B cell (primary cell): ENCODE measurements around the gene MGMT. TPM values are rescaled to one million over a fixed set of nuclear protein-coding genes. Genes with fewer than 3 reads are reported as not detected.

Source experiments
- ATAC-seq: fragments of 200-7000 bp; cut with Tn5 transposase; one replicate; pipeline ENCODE4 v1.10.0; 2021; ENCODE audit warnings: low read depth, mild to moderate bottlenecking, moderate number of reproducible peaks, moderate library complexity
- CTCF ChIA-PET: fragments of 350-600 bp; sonication (Branson Sonifier 250); formaldehyde crosslinking; loops from one replicate; lab custom pipeline; 2021; ENCODE audit warnings: antibody characterized with exemption, inconsistent platforms; lab: Charles Lee
- POLR2A ChIA-PET: fragments of 350-600 bp; sonication (Branson Sonifier 250); formaldehyde crosslinking; loops from one replicate; lab custom pipeline; 2021; ENCODE audit warnings: antibody characterized with exemption; lab: Charles Lee
- DNase-seq: peaks from one replicate; pipeline ENCODE4 v3.0.0; 2013
- H2AFZ ChIP-seq: 2 replicates; pipeline ENCODE4 v1.6.1; 2012; ENCODE audit warnings: mild to moderate bottlenecking, low read depth, low read length; ENCODE audit not compliant: insufficient read depth, poor library complexity, severe bottlenecking
- H3K27ac ChIP-seq, 2 donors: 1 replicate in 1 of 2; 2 replicates in 1 of 2; pipeline ENCODE4 v1.5.1; 2012 to 2013; ENCODE audit warnings: low read length in 2 of 2, mild to moderate bottlenecking in 2 of 2, moderate library complexity in 1 of 2
- H3K27me3 ChIP-seq, 4 experiments: fragments of 200-600 bp in 1 of 4; sonication (generic) in 1 of 4; replicated peaks in 1 of 4; 1 replicate in 2 of 4; 2 replicates in 2 of 4; pipeline versions ENCODE4 v1.6.1 to v1.7.0; 2013 to 2016; ENCODE audit warnings: low read length in 3 of 4, mild to moderate bottlenecking in 2 of 4, mixed read lengths in 1 of 4, moderate library complexity in 1 of 4; ENCODE audit not compliant: insufficient read depth in 4 of 4, control insufficient read depth in 3 of 4; ENCODE audit errors: control extremely low read depth in 1 of 4
- H3K36me3 ChIP-seq, 2 experiments: replicated peaks in 1 of 2; 1 replicate in 1 of 2; 2 replicates in 1 of 2; pipeline versions ENCODE4 v1.6.1 to v1.7.1; 2013; ENCODE audit warnings: low read length in 1 of 2; ENCODE audit not compliant: insufficient read depth in 2 of 2, control insufficient read depth in 1 of 2; ENCODE audit errors: control extremely low read depth in 1 of 2, extremely low read depth in 1 of 2
- H3K4me1 ChIP-seq, 2 donors: fragments of 200-600 bp in 1 of 2; sonication (generic) in 1 of 2; 1 replicate in 1 of 2; 2 replicates in 1 of 2; pipeline versions ENCODE4 v1.5.1 to v1.6.1; 2013 to 2017; ENCODE audit warnings: low read length in 2 of 2; ENCODE audit not compliant: control insufficient read depth in 2 of 2, insufficient read depth in 2 of 2
- H3K4me2 ChIP-seq: replicated peaks from 2 replicates; pipeline ENCODE3; 2012; ENCODE audit warnings: mild to moderate bottlenecking, low read depth, low read length; ENCODE audit not compliant: poor library complexity, severe bottlenecking
- H3K4me3 ChIP-seq, 5 experiments: fragments of 200-600 bp in 1 of 5; sonication (generic) in 1 of 5; 1 replicate in 3 of 5; 2 replicates in 2 of 5; pipeline versions ENCODE4 v1.5.1 to v1.7.0; 2011 to 2016; ENCODE audit warnings: low read length in 4 of 5, mild to moderate bottlenecking in 4 of 5, low read depth in 2 of 5, control low read depth in 1 of 5, moderate library complexity in 1 of 5; ENCODE audit not compliant: insufficient read depth in 1 of 5; ENCODE audit errors: control extremely low read depth in 1 of 5, extremely low read depth in 1 of 5
- H3K79me2 ChIP-seq: fragments of 200-600 bp; sonication (generic); one replicate; pipeline ENCODE4 v1.6.0; 2016; ENCODE audit warnings: low read length; ENCODE audit not compliant: control insufficient read depth, insufficient read depth
- H3K9ac ChIP-seq: fragments of 200-600 bp; sonication (generic); 2 replicates; pipeline ENCODE4 v1.6.1; 2017; ENCODE audit warnings: mild to moderate bottlenecking, low read length, moderate library complexity
- H3K9me3 ChIP-seq, 3 donors: one replicate each; pipeline versions ENCODE4 v1.6.1 to v1.7.1; 2013; ENCODE audit warnings: low read length in 2 of 3; ENCODE audit not compliant: control insufficient read depth in 2 of 3, insufficient read depth in 1 of 3; ENCODE audit errors: control extremely low read depth in 1 of 3
- H4K20me1 ChIP-seq: 2 replicates; pipeline ENCODE4 v1.6.0; 2012; ENCODE audit warnings: mild to moderate bottlenecking, low read length; ENCODE audit not compliant: insufficient read depth, control insufficient read depth, poor library complexity, severe bottlenecking
- H3K27ac Mint-ChIP-seq: one replicate; pipeline ENCODE4 v1.8.0; 2021; ENCODE audit warnings: mixed read lengths
- H3K27me3 Mint-ChIP-seq: one replicate; pipeline ENCODE4 v1.8.0; 2021; ENCODE audit warnings: mixed read lengths
- H3K4me1 Mint-ChIP-seq: one replicate; pipeline ENCODE4 v1.8.0; 2021; ENCODE audit warnings: mixed read lengths
- H3K4me3 Mint-ChIP-seq: one replicate; pipeline ENCODE4 v1.8.0; 2021; ENCODE audit warnings: mixed read lengths
- H3K9me3 Mint-ChIP-seq: one replicate; pipeline ENCODE4 v1.8.0; 2022; ENCODE audit warnings: mixed read lengths; ENCODE audit not compliant: insufficient read depth
- EZH2 ChIP-seq: IDR thresholded peaks from 2 replicates; pipeline ENCODE4 v1.6.1; 2012; ENCODE audit warnings: borderline replicate concordance, low read depth, mild to moderate bottlenecking, moderate library complexity, low read length; ENCODE audit not compliant: insufficient read depth, poor library complexity, severe bottlenecking
- WGBS: methylation state at CpG from one replicate; pipeline ENCODE4 v1.1.5; 2013; ENCODE audit warnings: missing lambda C conversion rate; ENCODE audit not compliant: insufficient coverage; 5-methylcytosine and 5-hydroxymethylcytosine counted together
- intact Hi-C: fragments of 100-400 bp; cut with micrococcal nuclease; formaldehyde crosslinking; loops from one replicate; pipeline ENCODE4 v1.10.0; 2022
- polyA plus RNA-seq: library from polyadenylated mRNA; depleted of rRNA; stranded (reverse); fragments of >200 nt; gene quantifications from 2 replicates; pipeline ENCODE4 v1.2.3, GENCODE V29; 2012
- total RNA-seq, 2 donors: library from RNA; stranded (reverse); fragments of 120-200 nt in 1 of 2; gene quantifications; 1 replicate in 1 of 2; 2 replicates in 1 of 2; pipeline versions ENCODE4 v1.2.3 to v1.2.4, GENCODE V29; 2013 to 2022
- TF ChIP-seq, protein P1 (sequence below): fragments of 200-600 bp; IDR thresholded peaks from one replicate; pipeline ENCODE4 v1.8.0; 2022; ENCODE audit warnings: antibody characterized with exemption, mild to moderate bottlenecking

MGMT gene
- total and polyA plus RNA-seq, 2 donors (not counting 1 experiment from before 2014, with no cell fraction given) = 16.6 to 87.7 TPM

DNA sequence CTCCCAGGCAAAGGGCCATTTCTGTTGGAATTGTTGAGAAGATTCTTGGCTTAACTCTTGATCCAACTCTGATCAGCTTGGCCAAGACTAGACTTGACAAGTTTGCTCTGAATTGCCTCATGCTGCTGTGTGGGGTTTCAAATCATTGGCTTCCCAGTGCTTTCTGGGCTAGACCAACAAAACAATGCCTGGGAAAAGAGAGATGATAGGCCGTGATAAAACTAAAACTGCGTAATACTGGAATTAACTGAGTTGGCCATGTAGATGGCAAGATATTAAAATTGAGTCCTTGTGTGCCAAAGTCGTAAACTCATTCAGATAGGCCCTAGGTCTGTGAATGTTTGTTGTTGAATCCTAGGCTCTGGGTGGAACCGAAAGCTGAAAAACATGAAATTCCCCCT is 222.6 kb downstream of the MGMT start:
- Mint-ChIP-seq H3K4me1 (no peaks in the 10 kb centered on the region), H3K27ac (no peak overlapping the region), H3K4me3 (no peak overlapping the region), H3K27me3 (no peaks in the 10 kb centered on the region), H3K9me3 (no peaks in the 10 kb centered on the region)
- no peaks in the 10 kb centered on the region for H3K79me2 ChIP-seq
- POLR2A ChIA-PET = no interaction called here
- 100% methylated on average over 2 of the region's 4 CpGs for WGBS
- CTCF ChIA-PET = no interaction called here
- DNase-seq (no peak), ATAC-seq (no peak)
- no peak for TF ChIP-seq EZH2
- TF ChIP-seq, protein P1, sequence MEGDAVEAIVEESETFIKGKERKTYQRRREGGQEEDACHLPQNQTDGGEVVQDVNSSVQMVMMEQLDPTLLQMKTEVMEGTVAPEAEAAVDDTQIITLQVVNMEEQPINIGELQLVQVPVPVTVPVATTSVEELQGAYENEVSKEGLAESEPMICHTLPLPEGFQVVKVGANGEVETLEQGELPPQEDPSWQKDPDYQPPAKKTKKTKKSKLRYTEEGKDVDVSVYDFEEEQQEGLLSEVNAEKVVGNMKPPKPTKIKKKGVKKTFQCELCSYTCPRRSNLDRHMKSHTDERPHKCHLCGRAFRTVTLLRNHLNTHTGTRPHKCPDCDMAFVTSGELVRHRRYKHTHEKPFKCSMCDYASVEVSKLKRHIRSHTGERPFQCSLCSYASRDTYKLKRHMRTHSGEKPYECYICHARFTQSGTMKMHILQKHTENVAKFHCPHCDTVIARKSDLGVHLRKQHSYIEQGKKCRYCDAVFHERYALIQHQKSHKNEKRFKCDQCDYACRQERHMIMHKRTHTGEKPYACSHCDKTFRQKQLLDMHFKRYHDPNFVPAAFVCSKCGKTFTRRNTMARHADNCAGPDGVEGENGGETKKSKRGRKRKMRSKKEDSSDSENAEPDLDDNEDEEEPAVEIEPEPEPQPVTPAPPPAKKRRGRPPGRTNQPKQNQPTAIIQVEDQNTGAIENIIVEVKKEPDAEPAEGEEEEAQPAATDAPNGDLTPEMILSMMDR = no peak
- H2AFZ ChIP-seq = no peak overlapping the region
- H3K4me3 ChIP-seq = no peak overlapping the region
- H3K4me2 ChIP-seq = no peak overlapping the region
- peaks cover 0 to 7% (median 0%) of the 10 kb centered on the region in 3 donors for H3K9me3 ChIP-seq
- no peaks in the 10 kb centered on the region for H3K27me3 ChIP-seq
- H3K27ac ChIP-seq = no peak overlapping the region
- no peaks in the 10 kb centered on the region for H3K4me1 ChIP-seq
- intact Hi-C loops = no loop called here
- peaks cover 10% of the 10 kb centered on the region for H4K20me1 ChIP-seq
- no peaks in the 10 kb centered on the region for H3K36me3 ChIP-seq
- H3K9ac ChIP-seq = no peak overlapping the region

DNA sequence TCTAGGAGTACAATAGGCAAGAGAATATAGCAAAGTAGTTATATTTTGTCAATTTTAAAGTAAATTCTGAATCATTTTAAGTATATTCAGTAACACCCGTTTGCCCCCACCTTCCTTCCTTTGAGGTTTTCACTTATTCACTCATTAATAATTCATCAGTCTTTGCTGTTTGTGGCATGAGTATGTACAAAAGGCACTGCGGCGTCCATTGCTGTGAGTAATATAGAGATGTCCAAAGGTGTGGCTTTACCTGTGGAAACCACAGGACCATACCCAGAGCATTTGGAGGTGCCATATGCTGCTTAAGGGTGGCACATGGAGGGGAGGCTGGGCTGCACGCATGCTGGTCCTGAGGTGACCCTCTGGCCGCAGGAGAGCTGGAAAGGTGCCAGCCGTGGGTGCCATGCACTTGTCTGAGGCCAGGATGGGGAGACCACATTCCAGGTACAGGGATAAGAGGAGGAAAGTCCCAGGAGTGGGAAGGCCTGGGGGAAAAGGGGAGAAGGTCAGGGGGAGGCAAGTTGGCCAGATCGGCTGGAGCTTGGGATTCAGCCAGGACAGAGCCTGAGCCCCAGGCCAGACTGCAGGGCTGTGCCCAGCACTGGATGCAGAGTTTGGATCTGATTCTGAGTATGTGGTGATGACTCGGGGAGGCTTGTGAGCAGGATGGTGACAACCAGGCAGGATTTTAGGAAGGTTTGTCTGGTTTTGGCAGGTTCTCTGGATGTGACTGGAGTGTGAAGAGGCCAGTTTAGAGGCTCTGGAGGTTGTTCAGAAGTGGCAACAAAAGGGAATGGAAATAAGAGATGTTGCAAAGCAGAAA is 223.4 kb downstream of the MGMT start:
- H3K9me3 ChIP-seq = peaks cover 0 to 7% (median 0%) of the 10 kb centered on the region in 3 donors
- ChIA-PET CTCF (no interaction called here), POLR2A (interaction anchor here (1.6 kb wide), 1 partner anchor 11 kb away, joined by 3 read pairs; no protein-coding TSS in a partner anchor)
- H3K27me3 ChIP-seq = no peaks in the 10 kb centered on the region
- TF ChIP-seq, protein P1 = no peak
- TF ChIP-seq EZH2 = no peak
- no peak overlapping the region for H3K4me2 ChIP-seq
- no peak overlapping the region for H3K4me3 ChIP-seq
- no peaks in the 10 kb centered on the region for H3K79me2 ChIP-seq
- H3K27ac ChIP-seq = no peak overlapping the region
- no peak for ATAC-seq
- intact Hi-C loops = no loop called here
- WGBS = 96% methylated on average over 7 of the region's 8 CpGs
- Mint-ChIP-seq H3K9me3 (no peaks in the 10 kb centered on the region), H3K4me3 (no peak overlapping the region), H3K27me3 (no peaks in the 10 kb centered on the region), H3K4me1 (no peaks in the 10 kb centered on the region), H3K27ac (no peak overlapping the region)
- H3K36me3 ChIP-seq = no peaks in the 10 kb centered on the region
- no peak for DNase-seq
- H2AFZ ChIP-seq = no peak overlapping the region
- no peaks in the 10 kb centered on the region for H3K4me1 ChIP-seq
- peaks cover 10% of the 10 kb centered on the region for H4K20me1 ChIP-seq
- H3K9ac ChIP-seq = no peak overlapping the region
